GM12878 (cell line): Measurements from ENCODE around the gene PCK2. TPM values are rescaled to one million over a fixed set of nuclear protein-coding genes. Genes with fewer than 3 reads are reported as not detected.

Source experiments
- ASH2L ChIP-seq: fragments of 300-600, 200-600 bp; sonication (generic); IDR thresholded peaks from 2 replicates; pipeline ENCODE4 v1.6.1; 2017; ENCODE audit warnings: low read depth, mild to moderate bottlenecking, borderline replicate concordance
- ATF7 ChIP-seq: fragments of 450-650 bp; IDR thresholded peaks from 2 replicates; pipeline ENCODE4 v1.6.1; 2016; ENCODE audit warnings: low read depth, mild to moderate bottlenecking
- BMI1 ChIP-seq: fragments of 450-650 bp; IDR thresholded peaks from 2 replicates; pipeline ENCODE4 v1.6.1; 2016; ENCODE audit warnings: mild to moderate bottlenecking, moderate library complexity, borderline replicate concordance
- BRCA1 ChIP-seq: IDR thresholded peaks from 2 replicates; pipeline ENCODE4 v1.6.1; 2011; ENCODE audit warnings: low read depth, low read length, improper control_type of control experiment
- CBX5 ChIP-seq: sonication (generic); IDR thresholded peaks from 2 replicates; pipeline ENCODE4 v1.6.1; 2016; ENCODE audit warnings: low read depth, moderate library complexity, mild to moderate bottlenecking, inconsistent platforms
- EZH2 ChIP-seq: IDR thresholded peaks from 2 replicates; pipeline ENCODE4 v1.6.1; 2012; ENCODE audit warnings: low read depth, mild to moderate bottlenecking, control low read depth, inconsistent platforms, low read length, borderline replicate concordance; ENCODE audit not compliant: control insufficient read depth
- FOXM1 ChIP-seq: IDR thresholded peaks from 2 replicates; pipeline ENCODE4 v1.6.1; 2012; ENCODE audit warnings: low read depth, mild to moderate bottlenecking, inconsistent platforms, low read length, moderate library complexity
- GATAD2B ChIP-seq: fragments of 450-650 bp; conservative IDR thresholded peaks from 2 replicates; pipeline ENCODE4 v1.6.1; 2017; ENCODE audit warnings: low read depth, mild to moderate bottlenecking, moderate library complexity
- HDAC2 ChIP-seq: fragments of 200-600 bp; sonication (generic); IDR thresholded peaks from 2 replicates; pipeline ENCODE4 v1.6.1; 2017
- IKZF2 ChIP-seq, 2 experiments: fragments of 450-650 bp; IDR thresholded peaks; 2 replicates each; pipeline ENCODE4 v1.6.1; 2017; ENCODE audit warnings: mild to moderate bottlenecking in 2 of 2, moderate library complexity in 2 of 2
- MLLT1 ChIP-seq: fragments of 450-650 bp; IDR thresholded peaks from 2 replicates; pipeline ENCODE4 v1.6.1; 2016; ENCODE audit warnings: mild to moderate bottlenecking
- MXI1 ChIP-seq: fragments of 150-350 bp; IDR thresholded peaks from 2 replicates; pipeline ENCODE4 v1.6.1; 2011; ENCODE audit warnings: low read depth, mild to moderate bottlenecking, inconsistent platforms, low read length, improper control_type of control experiment
- NFYB ChIP-seq: IDR thresholded peaks from 2 replicates; pipeline ENCODE4 v1.6.1; 2011; ENCODE audit warnings: low read depth, mild to moderate bottlenecking, low read length, improper control_type of control experiment, moderate library complexity; ENCODE audit not compliant: insufficient read depth
- NR2C1 ChIP-seq: fragments of 450-650 bp; IDR thresholded peaks from 2 replicates; pipeline ENCODE4 v1.6.1; 2017; ENCODE audit warnings: antibody characterized with exemption, mild to moderate bottlenecking, moderate library complexity
- POLR2AphosphoS2 ChIP-seq: IDR thresholded peaks from 2 replicates; pipeline ENCODE4 v1.6.1; 2011; ENCODE audit warnings: low read depth, mild to moderate bottlenecking, low read length, improper control_type of control experiment, moderate library complexity
- POU2F2 ChIP-seq: IDR thresholded peaks from 3 replicates; pipeline ENCODE4 v1.6.1; 2011; ENCODE audit warnings: low read depth, mild to moderate bottlenecking, low read length, borderline replicate concordance
- SMAD5 ChIP-seq: IDR thresholded peaks from 2 replicates; pipeline ENCODE4 v1.6.1; 2016; ENCODE audit warnings: antibody characterized with exemption, low read depth
- SRF ChIP-seq, 2 experiments: IDR thresholded peaks; 2 replicates each; pipeline ENCODE4 v1.6.1; 2011; ENCODE audit warnings: low read depth in 2 of 2, low read length in 2 of 2, mild to moderate bottlenecking in 1 of 2, moderate library complexity in 1 of 2
- SUPT20H ChIP-seq: IDR thresholded peaks from 2 replicates; pipeline ENCODE4 v1.6.1; 2011; ENCODE audit warnings: low read depth, mild to moderate bottlenecking, low read length, moderate library complexity, borderline replicate concordance; ENCODE audit not compliant: control insufficient read depth
- TCF12 ChIP-seq: IDR thresholded peaks from 2 replicates; pipeline ENCODE4 v1.6.1; 2011; ENCODE audit warnings: low read depth, mild to moderate bottlenecking, low read length
- WRNIP1 ChIP-seq: IDR thresholded peaks from 2 replicates; pipeline ENCODE4 v1.6.1; 2011; ENCODE audit warnings: low read depth, low read length, improper control_type of control experiment, borderline replicate concordance
- YBX1 ChIP-seq: fragments of 450-650 bp; IDR thresholded peaks from 2 replicates; pipeline ENCODE4 v1.6.1; 2016; ENCODE audit warnings: antibody characterized with exemption
- YY1 ChIP-seq: IDR thresholded peaks from 2 replicates; pipeline ENCODE4 v1.6.1; 2011; ENCODE audit warnings: low read depth, mild to moderate bottlenecking, low read length
- ZBTB33 ChIP-seq: fragments of 450-650 bp; IDR thresholded peaks from 2 replicates; pipeline ENCODE4 v1.6.1; 2017; ENCODE audit warnings: mild to moderate bottlenecking
- ZBTB4 ChIP-seq: fragments of 450-650 bp; formaldehyde crosslinking; IDR thresholded peaks from 2 replicates; pipeline ENCODE4 v1.4.0; 2022; ENCODE audit warnings: mild to moderate bottlenecking, moderate library complexity
- ZNF622 ChIP-seq: fragments of 450-650 bp; IDR thresholded peaks from 2 replicates; pipeline ENCODE4 v1.6.1; 2017; ENCODE audit warnings: mild to moderate bottlenecking, inconsistent platforms
- polyA plus RNA-seq, 11 experiments: library from polyadenylated mRNA; depleted of rRNA in 4 of 11; unstranded in 6 of 11; stranded (reverse) in 5 of 11; fragments of >200 nt; fragmentation: Nextera tagmentation in 4 of 11; fragmentation: Illumina TruSeq in 1 of 11; extraction: Ambion mirVana in 4 of 11; extraction: Trizol in 1 of 11; gene quantifications; 1 replicate in 1 of 11; 2 replicates in 10 of 11; pipeline versions ENCODE4 v1.2.1 to v1.2.3, GENCODE V29; 2011 to 2016; ENCODE audit warnings: inconsistent platforms in 2 of 11, missing spikeins in 2 of 11, low read depth in 1 of 11
- total RNA-seq, 4 experiments: library from RNA; depleted of rRNA in 3 of 4; stranded (reverse); fragments of >200 nt in 3 of 4; fragmentation: Illumina TruSeq in 1 of 4; extraction: Trizol in 1 of 4; gene quantifications; 2 replicates each; pipeline versions ENCODE4 v1.2.1 to v1.2.3, GENCODE V29; 2013 to 2021

The PCK2 gene
- total and polyA plus RNA-seq, 10 of the 15 experiments (the other 5 are each of a cell fraction or from before 2014, with no cell fraction given) = 6.6 to 110 (median 44.6) TPM

GRCh38 chr14:24146978-24147760 is 53.1 kb downstream of the PCK2 start, which contains the start of gene RNF31 (continued):
- TF ChIP-seq TCF12 (no peak), WRNIP1 (no peak), ZBTB33 (no peak), BRCA1 (no peak), IKZF2 (IDR thresholded peaks at IDR 0.05) (no peak), NFYB (peak; percentile 89), MLLT1 (peak; percentile 51; the same call in 1 of the 2 replicates), SMAD5 (peak; percentile 32; the same call in 1 of the 2 replicates), SUPT20H (no peak), EZH2 (no peak), MXI1 (peak; percentile 14), YBX1 (no peak), ATF7 (no peak), FOXM1 (no peak), ASH2L (no peak), SRF (IDR thresholded peaks at IDR 0.05; ENCODE audit: low read depth in 2 of 2, low read length in 2 of 2) (0 out of 4 replicates have a peak, but pooled peaks have one; percentile 1 to 19), HDAC2 (no peak), POLR2AphosphoS2 (no peak; the same call in 1 of the 2 replicates), ZBTB4 (CRISPR knock-in tag) (no peak), YY1 (no peak), NR2C1 (peak; percentile 85), BMI1 (no peak), POU2F2 (0 out of 3 replicates have a peak, but pooled peaks have one; percentile 6), CBX5 (no peak), GATAD2B (peak; percentile 31), ZNF622 (no peak)
